ENCODE results near the gene MCC. TPM values are rescaled to one million over a fixed set of nuclear protein-coding genes. Genes with fewer than 3 reads are reported as not detected.

Gene MCC
- total and polyA plus RNA-seq, 2 donors (not counting 1 experiment from before 2014, with no cell fraction given): 0.09 to 0.32 TPM

- TF ChIP-seq EZH2 (IDR thresholded peaks at IDR 0.05; ENCODE audit: borderline replicate concordance, insufficient read depth, low read depth, low read length, poor library complexity, severe bottlenecking) (no peak), CTCF (IDR thresholded peaks at IDR 0.05) (no peak)
- no peak overlapping the region for H3K27ac Mint-ChIP-seq
- ATAC-seq (ENCODE audit: low read depth): no peak
- no peaks in the 10 kb centered on the region for H3K4me1 ChIP-seq (ENCODE audit: control insufficient read depth in 2 of 2, insufficient read depth in 2 of 2, low read length in 2 of 2)
- no peaks in the 10 kb centered on the region for H3K9me3 Mint-ChIP-seq (ENCODE audit: insufficient read depth)
- H3K9me3 ChIP-seq (ENCODE audit: control extremely low read depth in 1 of 3, control insufficient read depth in 2 of 3, insufficient read depth in 1 of 3, low read length in 2 of 3): no peaks in the 10 kb centered on the region
- no peak overlapping the region for H3K4me2 ChIP-seq (replicated peaks; ENCODE audit: low read depth, low read length, poor library complexity, severe bottlenecking)
- POLR2A ChIA-PET: no interaction called here
- H3K9ac ChIP-seq (ENCODE audit: low read length): no peak overlapping the region
- H3K79me2 ChIP-seq (ENCODE audit: control insufficient read depth, insufficient read depth, low read length): no peaks in the 10 kb centered on the region
- DNase-seq: no peak
- H3K4me3 ChIP-seq (ENCODE audit: control extremely low read depth in 1 of 5, extremely low read depth in 1 of 5, insufficient read depth in 1 of 5, low read depth in 2 of 5, low read length in 4 of 5): no peak overlapping the region
- H3K4me1 Mint-ChIP-seq: no peaks in the 10 kb centered on the region
- H3K27me3 ChIP-seq (replicated peaks in 1 of 4; ENCODE audit: control extremely low read depth in 1 of 4, control insufficient read depth in 3 of 4, insufficient read depth in 4 of 4, low read length in 3 of 4): peaks cover 0 to 3% (median 0%) of the 10 kb centered on the region in 4 experiments
- 78% methylated on average over 5 of the region's 5 CpGs for WGBS (ENCODE audit: insufficient coverage)
- no peaks in the 10 kb centered on the region for H4K20me1 ChIP-seq (ENCODE audit: control insufficient read depth, insufficient read depth, low read length, poor library complexity, severe bottlenecking)
- peaks cover 9% of the 10 kb centered on the region for H3K27me3 Mint-ChIP-seq
- intact Hi-C loops (cut with micrococcal nuclease): no loop called here
- H3K36me3 ChIP-seq (replicated peaks in 1 of 2; ENCODE audit: control extremely low read depth in 1 of 2, control insufficient read depth in 1 of 2, extremely low read depth in 1 of 2, insufficient read depth in 2 of 2, low read length in 1 of 2): no peaks in the 10 kb centered on the region
- CTCF ChIA-PET: no interaction called here
- no peak overlapping the region for H3K27ac ChIP-seq (ENCODE audit: low read length in 2 of 2)
- no peak overlapping the region for H3K4me3 Mint-ChIP-seq
- H2AFZ ChIP-seq (ENCODE audit: insufficient read depth, low read depth, low read length, poor library complexity, severe bottlenecking): no peak overlapping the region
Observed at GRCh38 chr5:113201715-113202114, 286.5 kb downstream of the MCC start.

DNA sequence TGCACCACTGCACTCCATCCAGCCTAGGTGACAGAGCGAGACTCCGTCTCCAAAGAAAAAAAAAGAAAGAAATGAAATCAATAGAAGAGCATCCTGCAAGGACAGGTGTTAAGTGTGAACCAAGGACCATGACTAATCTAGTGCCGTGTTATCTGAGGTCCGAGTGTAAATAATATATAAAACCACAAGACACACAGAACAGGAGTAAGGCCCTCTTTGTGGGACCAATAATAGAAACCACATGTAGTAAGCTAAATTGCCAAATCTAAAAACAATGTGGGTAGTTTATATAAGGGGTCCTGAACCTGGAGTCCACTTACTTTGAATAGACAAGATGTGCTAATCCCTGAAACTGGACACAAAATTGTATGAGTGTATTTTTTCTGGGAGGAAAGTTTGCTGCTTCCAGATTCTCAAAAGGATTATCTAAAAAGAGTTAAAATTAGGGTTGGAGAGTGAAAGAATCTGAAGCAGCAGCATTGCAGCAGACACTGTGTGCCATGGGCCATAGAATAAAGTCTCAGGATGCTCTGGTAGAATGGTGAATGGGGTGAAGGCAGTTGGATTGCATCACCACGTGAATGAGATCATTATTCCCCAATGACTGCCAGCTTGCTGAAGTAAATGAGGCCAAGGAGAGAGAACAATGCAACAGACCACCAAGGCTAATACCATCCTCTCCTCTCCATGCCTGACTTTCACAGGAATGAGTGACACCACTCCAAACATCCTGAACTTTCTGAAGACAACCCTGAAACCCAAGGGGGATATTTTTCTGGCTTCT is 288.9 kb downstream of the MCC start:
- ATAC-seq (ENCODE audit: low read depth): no peak
- TF ChIP-seq EZH2 (IDR thresholded peaks at IDR 0.05; ENCODE audit: borderline replicate concordance, insufficient read depth, low read depth, low read length, poor library complexity, severe bottlenecking) (no peak), CTCF (IDR thresholded peaks at IDR 0.05) (no peak)
- no peak for DNase-seq
- Mint-ChIP-seq H3K4me1 (no peaks in the 10 kb centered on the region), H3K9me3 (ENCODE audit: insufficient read depth) (no peaks in the 10 kb centered on the region), H3K27ac (no peak overlapping the region), H3K27me3 (peaks cover 15% of the 10 kb centered on the region), H3K4me3 (no peak overlapping the region)
- WGBS (ENCODE audit: insufficient coverage): no CpG with 5 or more reads among the region's 5 CpGs
- Histone ChIP-seq H3K79me2 (ENCODE audit: control insufficient read depth, insufficient read depth, low read length) (no peaks in the 10 kb centered on the region), H3K27me3 (replicated peaks in 1 of 4; ENCODE audit: control extremely low read depth in 1 of 4, control insufficient read depth in 3 of 4, insufficient read depth in 4 of 4, low read length in 3 of 4) (peaks cover 0 to 3% (median 0%) of the 10 kb centered on the region in 4 experiments), H3K36me3 (replicated peaks in 1 of 2; ENCODE audit: control extremely low read depth in 1 of 2, control insufficient read depth in 1 of 2, extremely low read depth in 1 of 2, insufficient read depth in 2 of 2, low read length in 1 of 2) (no peaks in the 10 kb centered on the region), H3K4me1 (ENCODE audit: control insufficient read depth in 2 of 2, insufficient read depth in 2 of 2, low read length in 2 of 2) (no peaks in the 10 kb centered on the region), H3K27ac (ENCODE audit: low read length in 2 of 2) (no peak overlapping the region), H4K20me1 (ENCODE audit: control insufficient read depth, insufficient read depth, low read length, poor library complexity, severe bottlenecking) (no peaks in the 10 kb centered on the region), H3K9me3 (ENCODE audit: control extremely low read depth in 1 of 3, control insufficient read depth in 2 of 3, insufficient read depth in 1 of 3, low read length in 2 of 3) (no peaks in the 10 kb centered on the region), H3K4me2 (replicated peaks; ENCODE audit: low read depth, low read length, poor library complexity, severe bottlenecking) (no peak overlapping the region), H2AFZ (ENCODE audit: insufficient read depth, low read depth, low read length, poor library complexity, severe bottlenecking) (no peak overlapping the region), H3K9ac (ENCODE audit: low read length) (no peak overlapping the region), H3K4me3 (ENCODE audit: control extremely low read depth in 1 of 5, extremely low read depth in 1 of 5, insufficient read depth in 1 of 5, low read depth in 2 of 5, low read length in 4 of 5) (no peak overlapping the region)
- POLR2A ChIA-PET: no interaction called here
- CTCF ChIA-PET: no interaction called here
- intact Hi-C loops (cut with micrococcal nuclease): no loop called here

Measured in B cell (primary cell).